Fibroblast of the conjunctiva (primary cell): Measurements from ENCODE around the gene TMEM11.

Experiments used
- DNase-seq: peaks from one replicate; pipeline ENCODE4 v3.0.0-alpha.2; 2010; ENCODE audit warnings: low read depth

The TMEM11 gene

DNA sequence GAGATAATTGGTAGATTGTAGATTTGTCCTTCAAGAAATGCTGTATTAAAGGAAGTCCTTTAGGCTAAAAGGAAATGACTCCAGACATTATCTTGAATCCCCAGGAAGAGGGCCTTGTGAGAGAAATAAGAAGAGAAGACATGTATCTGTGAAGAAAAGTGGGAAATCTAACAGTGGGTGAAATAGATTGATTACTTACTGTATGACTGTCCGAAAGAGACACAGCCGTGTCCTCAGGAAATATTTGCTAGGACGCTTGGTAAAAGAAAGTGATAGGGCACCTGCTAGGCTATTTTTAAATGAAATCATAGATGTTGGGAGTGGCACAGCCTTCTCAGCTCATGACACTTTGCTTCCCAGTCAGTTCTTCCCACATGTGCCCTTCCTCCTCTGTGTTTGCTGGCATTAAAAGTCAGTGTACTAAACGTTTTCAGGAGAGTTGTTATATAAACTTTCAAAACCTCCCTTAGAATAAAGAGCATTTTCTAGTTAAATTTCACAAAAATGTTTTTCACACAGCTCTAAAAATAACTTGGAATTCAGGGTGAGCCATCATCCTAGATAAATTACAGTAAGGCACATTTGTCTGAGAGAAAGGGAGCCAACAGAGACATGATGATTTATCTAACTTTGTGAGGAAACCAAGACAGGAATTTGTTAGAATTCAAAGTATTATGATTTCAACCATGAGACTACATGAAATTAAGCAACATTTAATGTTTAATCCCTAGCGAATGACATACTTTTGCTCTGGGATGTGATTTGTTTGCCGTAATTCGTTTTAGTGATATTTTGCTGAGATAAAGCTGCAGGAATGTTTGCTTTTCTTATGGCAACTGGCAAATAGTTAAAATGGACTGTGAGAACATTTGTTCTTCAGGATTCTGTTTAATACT is 52.2 kb downstream of the TMEM11 start:
- peak; percentile 6 for DNase-seq

DNA sequence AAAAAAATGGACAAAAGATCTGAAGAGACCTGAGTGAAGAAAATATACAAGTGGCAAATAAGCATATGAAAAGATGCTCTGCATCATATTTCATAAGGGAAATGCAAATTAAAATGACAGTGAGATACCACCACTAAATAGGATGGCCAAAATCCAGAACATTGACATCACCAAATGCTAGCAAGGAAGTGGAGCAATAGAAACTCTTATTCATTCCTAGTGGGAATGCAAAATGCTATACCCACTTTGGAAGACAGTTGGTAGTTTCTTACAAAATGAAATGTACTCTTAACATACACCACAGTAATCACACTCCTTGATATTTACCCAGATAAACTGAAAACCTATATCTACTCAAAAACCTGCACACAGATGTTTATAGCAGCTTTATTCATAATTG is 53.6 kb downstream of the TMEM11 start:
- DNase-seq, result no peak

DNA sequence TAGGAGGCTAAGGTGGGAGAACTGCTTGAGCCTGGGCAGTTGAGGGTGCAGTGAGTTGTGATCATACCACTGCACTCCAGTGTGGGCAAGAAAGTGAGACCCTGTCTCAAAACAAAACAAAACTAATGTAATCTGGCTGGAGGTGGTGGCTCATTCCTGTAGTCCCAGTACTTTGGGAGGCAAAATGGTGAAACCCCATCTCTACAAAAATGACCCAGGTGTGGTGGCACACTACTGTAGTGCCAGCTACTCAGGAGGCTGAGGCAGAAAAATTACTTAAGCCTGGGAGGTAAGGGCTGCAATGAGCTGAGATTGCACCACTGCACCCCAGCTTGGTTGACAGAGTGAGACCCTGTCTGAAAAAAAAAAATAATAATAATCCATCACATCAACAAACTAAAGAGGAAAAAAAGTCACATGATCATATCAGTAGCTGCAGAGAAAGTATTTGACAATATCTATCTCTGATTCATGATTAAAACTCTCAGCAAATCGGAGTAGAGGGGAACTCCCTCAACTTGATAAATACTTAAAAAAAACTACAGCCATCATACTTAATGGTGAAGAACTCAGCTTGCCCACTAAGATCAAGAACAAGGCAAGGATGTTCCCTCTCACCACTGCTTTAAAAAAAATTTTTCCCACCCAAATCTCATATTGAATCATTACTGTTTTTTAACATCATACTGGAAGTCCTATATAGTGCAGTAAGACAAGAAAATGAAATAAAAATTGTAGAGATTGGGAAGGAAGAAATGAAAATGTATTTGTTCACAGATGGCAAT is 56.2 kb downstream of the TMEM11 start:
- DNase-seq, result no peak

DNA sequence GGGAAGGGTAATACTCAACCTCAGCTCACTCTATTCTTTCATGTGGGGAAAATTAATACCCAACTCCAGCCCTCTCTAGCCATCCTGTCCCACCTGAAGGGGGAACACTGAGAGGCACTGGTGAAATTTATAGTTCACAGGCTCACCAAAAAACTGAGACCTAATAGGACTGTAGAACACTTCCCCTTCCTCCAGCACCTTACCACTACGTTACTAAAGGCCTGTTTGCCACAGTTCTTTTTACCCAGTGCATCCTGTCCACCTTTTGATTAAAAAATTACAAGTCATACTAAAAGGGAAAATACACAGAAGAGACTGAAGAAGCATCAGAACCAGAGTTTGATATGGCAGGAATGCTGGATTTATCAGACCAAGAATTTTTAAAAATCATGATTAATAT is 61.2 kb downstream of the TMEM11 start:
- DNase-seq, result no peak

DNA sequence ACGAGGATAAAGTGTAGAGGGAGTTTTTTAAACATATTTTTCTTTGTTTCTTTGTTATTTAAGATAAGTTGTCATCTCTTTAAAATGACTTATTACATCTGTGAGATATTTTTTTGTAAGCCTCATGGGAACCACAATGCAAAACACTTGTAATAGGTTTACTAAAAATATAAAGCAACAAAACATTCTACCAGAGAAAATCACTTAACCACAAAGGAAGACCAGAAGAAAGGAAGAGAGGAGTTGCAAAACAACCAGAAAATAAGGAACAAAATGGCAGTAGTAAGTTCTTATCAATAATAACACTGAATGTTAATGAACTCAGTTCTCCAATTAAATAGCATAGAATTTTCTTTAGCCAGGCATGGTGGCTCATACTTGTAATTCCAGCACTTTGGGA is 64.3 kb downstream of the TMEM11 start:
- DNase-seq, result no peak
